T-cell (primary cell): ENCODE measurements around the gene PER2. TPM values are rescaled to one million over a fixed set of nuclear protein-coding genes. Genes with fewer than 3 reads are reported as not detected.
"Not testable (repeated sequence)": the region's sequence is repeated elsewhere in the genome, so short reads cannot be mapped to it uniquely, and the experiment has no call there.

Source experiments
- ATAC-seq, 4 experiments: fragments of 200-7000 bp in 3 of 4; fragments of 150-1000 bp in 1 of 4; cut with Tn5 transposase; replicated peaks in 1 of 4; 1 replicate in 3 of 4; 2 replicates in 1 of 4; pipeline ENCODE4 v1.10.0; 2021; ENCODE audit warnings: moderate library complexity in 3 of 4, mild to moderate bottlenecking in 2 of 4, moderate number of reproducible peaks in 1 of 4
- CTCF ChIA-PET, 2 donors: fragments of 300-600 bp; sonication (Branson Sonifier 250); formaldehyde crosslinking; loops; one replicate each; lab custom pipeline; 2022; ENCODE audit warnings: antibody characterized with exemption in 2 of 2; lab: Charles Lee
- POLR2A ChIA-PET, 2 donors: fragments of 300-600 bp; sonication (Branson Sonifier 250); formaldehyde crosslinking; loops; one replicate each; lab custom pipeline; 2022; ENCODE audit warnings: antibody characterized with exemption in 2 of 2; lab: Charles Lee
- DNase-seq, 35 experiments: peaks; one replicate each; pipeline versions ENCODE4 v3.0.0 to v3.0.0-alpha.2; 2013 to 2023
- H3K27ac ChIP-seq: one replicate; pipeline ENCODE4 v1.5.1; 2013; ENCODE audit warnings: low read length
- H3K27me3 ChIP-seq, 2 experiments: replicated peaks in 1 of 2; 1 replicate in 1 of 2; 2 replicates in 1 of 2; pipeline versions ENCODE4 v1.6.1 to v1.7.0; 2013; ENCODE audit warnings: low read length in 1 of 2, mixed read lengths in 1 of 2; ENCODE audit not compliant: control insufficient read depth in 2 of 2, insufficient read depth in 2 of 2; ENCODE audit errors: extremely low read depth in 1 of 2
- H3K36me3 ChIP-seq, 2 donors: 1 replicate in 1 of 2; 2 replicates in 1 of 2; pipeline versions ENCODE4 v1.6.1 to v1.7.0; 2013; ENCODE audit warnings: low read length in 1 of 2; ENCODE audit not compliant: control insufficient read depth in 2 of 2, insufficient read depth in 1 of 2; ENCODE audit errors: extremely low read depth in 1 of 2
- H3K4me1 ChIP-seq, 2 experiments: 1 replicate in 1 of 2; 2 replicates in 1 of 2; pipeline versions ENCODE4 v1.6.1 to v1.7.0; 2013; ENCODE audit warnings: low read length in 2 of 2, mixed read lengths in 1 of 2; ENCODE audit not compliant: insufficient read depth in 2 of 2, control insufficient read depth in 1 of 2; ENCODE audit errors: extremely low read depth in 1 of 2
- H3K4me3 ChIP-seq, 2 donors: 1 replicate in 1 of 2; 2 replicates in 1 of 2; pipeline versions ENCODE4 v1.5.1 to v1.7.0; 2013; ENCODE audit warnings: mild to moderate bottlenecking in 2 of 2, low read length in 1 of 2, moderate library complexity in 1 of 2; ENCODE audit not compliant: control insufficient read depth in 1 of 2; ENCODE audit errors: extremely low read depth in 1 of 2
- H3K9me3 ChIP-seq: 2 replicates; pipeline ENCODE4 v1.7.0; 2013
- H3K27ac Mint-ChIP-seq, 2 donors: one replicate each; pipeline ENCODE4 v1.8.0; 2020 to 2021; ENCODE audit warnings: mild to moderate bottlenecking in 2 of 2, mixed read lengths in 2 of 2
- H3K27me3 Mint-ChIP-seq, 2 donors: one replicate each; pipeline ENCODE4 v1.8.0; 2021 to 2022; ENCODE audit warnings: mixed read lengths in 2 of 2
- H3K36me3 Mint-ChIP-seq: one replicate; pipeline ENCODE4 v1.8.0; 2021; ENCODE audit warnings: mixed read lengths
- H3K4me1 Mint-ChIP-seq, 3 donors: one replicate each; pipeline ENCODE4 v1.8.0; 2020 to 2022; ENCODE audit warnings: mixed read lengths in 3 of 3, mild to moderate bottlenecking in 1 of 3
- H3K4me3 Mint-ChIP-seq, 3 donors: one replicate each; pipeline ENCODE4 v1.8.0; 2020 to 2022; ENCODE audit warnings: mild to moderate bottlenecking in 3 of 3, mixed read lengths in 3 of 3, moderate library complexity in 3 of 3
- H3K9me3 Mint-ChIP-seq, 3 donors: one replicate each; pipeline ENCODE4 v1.8.0; 2020 to 2022; ENCODE audit warnings: mixed read lengths in 3 of 3
- WGBS: methylation state at CpG from one replicate; pipeline ENCODE4 v1.1.5; 2013; ENCODE audit warnings: missing lambda C conversion rate; ENCODE audit not compliant: insufficient coverage; 5-methylcytosine and 5-hydroxymethylcytosine counted together
- total RNA-seq, 35 experiments: library from RNA in 6 of 35; stranded (reverse) in 6 of 35; fragments of 120-200 nt in 1 of 35; gene quantifications; one replicate each; pipeline versions ENCODE4 v1.2.1 to v1.2.4 and lab custom pipeline; 2013 to 2026

Gene PER2
- total RNA-seq, 5 donors from 2014 or later (not counting 1 experiment from before 2014, with no cell fraction given) = 9.3 to 24.5 (median 13.0) TPM

DNA sequence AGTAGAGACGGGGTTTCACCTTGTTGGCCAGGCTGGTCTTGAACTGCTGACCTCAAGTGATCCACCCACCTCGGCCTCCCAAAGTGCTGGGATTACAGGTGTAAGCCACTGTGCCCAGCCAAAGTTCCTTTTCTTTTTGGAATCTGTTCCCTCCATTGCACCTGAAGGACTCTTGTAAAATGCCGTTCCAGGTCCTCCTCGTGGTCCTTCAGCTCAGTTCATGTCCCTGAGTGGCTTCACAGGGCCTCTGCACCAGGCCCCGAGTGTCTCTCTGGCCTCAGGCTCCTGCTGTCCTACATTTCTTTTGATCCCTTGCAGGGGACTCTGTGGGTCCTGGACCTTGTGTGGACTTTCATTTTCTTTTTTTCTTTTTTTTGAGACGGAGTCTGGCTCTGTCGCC is 35.8 kb upstream of the PER2 start:
- H3K36me3 Mint-ChIP-seq = peaks cover 39% of the 10 kb centered on the region
- H3K4me1 ChIP-seq = peaks cover 6 to 18% of the 10 kb centered on the region in 2 experiments
- H3K9me3 Mint-ChIP-seq, H3K27ac Mint-ChIP-seq, H3K36me3 ChIP-seq, POLR2A ChIA-PET, CTCF ChIA-PET, H3K27me3 ChIP-seq, ATAC-seq, H3K4me3 Mint-ChIP-seq, H3K9me3 ChIP-seq, H3K27ac ChIP-seq, H3K27me3 Mint-ChIP-seq, DNase-seq, H3K4me3 ChIP-seq: not testable (repeated sequence)
- H3K4me1 Mint-ChIP-seq = peaks cover 18 to 22% (median 20%) of the 10 kb centered on the region in 3 donors
- 94% methylated on average over 5 of the region's 7 CpGs for WGBS

- no peaks in the 10 kb centered on the region for H3K9me3 Mint-ChIP-seq
- H3K27me3 Mint-ChIP-seq = no peaks in the 10 kb centered on the region
- H3K4me3 Mint-ChIP-seq = peak overlapping the region; percentile 71 to 81 (median 74)
- ChIA-PET POLR2A (interaction anchor here in 1 of 2 donors (0.6 kb wide), 1 partner anchor 243 kb away, joined by 5 read pairs; no protein-coding TSS in a partner anchor), CTCF (no interaction called here)
- peaks cover 16 to 24% (median 20%) of the 10 kb centered on the region in 3 donors for H3K4me1 Mint-ChIP-seq
- 96% methylated on average over 5 of the region's 10 CpGs for WGBS
- H3K4me3 ChIP-seq = peak overlapping the region in 1 of 2 donors; percentile 20
- H3K27ac ChIP-seq = no peak overlapping the region
- peaks cover 6 to 18% of the 10 kb centered on the region in 2 experiments for H3K4me1 ChIP-seq
- DNase-seq = no peak
- no peaks in the 10 kb centered on the region for H3K9me3 ChIP-seq
- H3K36me3 ChIP-seq = peaks cover 0 to 2% of the 10 kb centered on the region in 2 donors
- peak overlapping the region in 1 of 2 donors; percentile 48 for H3K27ac Mint-ChIP-seq
- peaks cover 18% of the 10 kb centered on the region for H3K36me3 Mint-ChIP-seq
- ATAC-seq = no peak
- peaks cover 0 to 3% of the 10 kb centered on the region in 2 experiments for H3K27me3 ChIP-seq
Observed at GRCh38 chr2:238322001-238322411, 33.6 kb upstream of the PER2 start.

GRCh38 chr2:238321467-238321866 is 33.1 kb upstream of the PER2 start:
- Histone ChIP-seq H3K4me1 (peaks cover 6 to 18% of the 10 kb centered on the region in 2 experiments), H3K27ac (no peak overlapping the region), H3K27me3 (peaks cover 0 to 6% of the 10 kb centered on the region in 2 experiments), H3K9me3 (no peaks in the 10 kb centered on the region), H3K36me3 (peaks cover 0 to 2% of the 10 kb centered on the region in 2 donors), H3K4me3 (peak overlapping the region in 1 of 2 donors; percentile 36)
- Mint-ChIP-seq H3K9me3 (no peaks in the 10 kb centered on the region), H3K27me3 (no peaks in the 10 kb centered on the region), H3K36me3 (peaks cover 14% of the 10 kb centered on the region), H3K4me1 (peaks cover 16 to 24% (median 20%) of the 10 kb centered on the region in 3 donors), H3K4me3 (peak overlapping the region; percentile 71 to 81 (median 74)), H3K27ac (peak overlapping the region in 1 of 2 donors; percentile 48)
- ChIA-PET POLR2A (interaction anchor here (0.6 kb wide), 2 partner anchors 35 to 243 kb away, joined by 3 to 5 read pairs; no protein-coding TSS in a partner anchor), CTCF (no interaction called here)
- DNase-seq (peak in 1 of 35 experiments; percentile 3), ATAC-seq (no peak)
- WGBS = 91% methylated on average over 8 of the region's 9 CpGs

GRCh38 chr2:238320648-238321281 is 32.4 kb upstream of the PER2 start:
- Histone ChIP-seq H3K27ac (no peak overlapping the region), H3K27me3 (peaks cover 0 to 6% of the 10 kb centered on the region in 2 experiments), H3K9me3 (no peaks in the 10 kb centered on the region), H3K4me3 (peak overlapping the region; percentile 41 to 44), H3K4me1 (peaks cover 6 to 18% of the 10 kb centered on the region in 2 experiments), H3K36me3 (no peaks in the 10 kb centered on the region)
- Mint-ChIP-seq H3K36me3 (peaks cover 10% of the 10 kb centered on the region), H3K27ac (no peak overlapping the region), H3K9me3 (no peaks in the 10 kb centered on the region), H3K27me3 (peaks cover 0 to 3% of the 10 kb centered on the region in 2 donors), H3K4me3 (peak overlapping the region; percentile 71 to 81 (median 76)), H3K4me1 (peaks cover 16 to 24% (median 20%) of the 10 kb centered on the region in 3 donors)
- ChIA-PET CTCF (interaction anchor here in 1 of 2 donors (0.6 kb wide), 1 partner anchor 58 kb away, joined by 4 read pairs; no protein-coding TSS in a partner anchor), POLR2A (interaction anchor here in 1 of 2 donors (0.6 kb wide), 1 partner anchor 34 kb away, joined by 3 read pairs; no protein-coding TSS in a partner anchor)
- peak; percentile 47 to 60 (median 54) for ATAC-seq
- 1% methylated on average over 64 of the region's 65 CpGs for WGBS
- DNase-seq = peak in 4 of 35 experiments; percentile 4 to 13 (median 6)

GRCh38 chr2:238320246-238320647 is 31.8 kb upstream of the PER2 start, which contains the start of gene TRAF3IP1:
Gene TRAF3IP1 (plus strand): TSS chr2:238320518. CDS start chr2:238320663, 145 bp downstream.
- ChIA-PET CTCF (interaction anchor here in 1 of 2 donors (0.6 kb wide), 1 partner anchor 57 kb away, joined by 4 read pairs; no protein-coding TSS in a partner anchor), POLR2A (no interaction called here)
- no peak within 1 kb of the TSS for H3K27ac Mint-ChIP-seq
- Histone ChIP-seq H3K27me3 (peaks cover 0 to 6% of the 10 kb centered on the region in 2 experiments), H3K4me1 (peaks cover 6 to 18% of the 10 kb centered on the region in 2 experiments), H3K36me3 (no peaks in the 10 kb centered on the region), H3K4me3 (peak within 1 kb of the TSS; percentile 55 to 60), H3K27ac (no peak within 1 kb of the TSS), H3K9me3 (no peaks in the 10 kb centered on the region)
- 0% methylated on average over 58 of the region's 58 CpGs for WGBS
- no peaks in the 10 kb centered on the region for H3K9me3 Mint-ChIP-seq
- H3K27me3 Mint-ChIP-seq = peaks cover 0 to 5% of the 10 kb centered on the region in 2 donors
- peak within 1 kb of the TSS; percentile 71 to 81 (median 76) for H3K4me3 Mint-ChIP-seq
- peaks cover 16 to 24% (median 20%) of the 10 kb centered on the region in 3 donors for H3K4me1 Mint-ChIP-seq
- peak; percentile 66 to 92 (median 79) for DNase-seq
- peaks cover 5% of the 10 kb centered on the region for H3K36me3 Mint-ChIP-seq
- peak; percentile 96 to 98 (median 97) for ATAC-seq

- H3K9me3 ChIP-seq = no peaks in the 10 kb centered on the region
- ATAC-seq (no peak), DNase-seq (no peak)
- H3K27ac Mint-ChIP-seq = no peak overlapping the region
- peaks cover 0 to 7% of the 10 kb centered on the region in 2 donors for H3K27me3 Mint-ChIP-seq
- H3K4me1 Mint-ChIP-seq = peaks cover 0 to 10% (median 8%) of the 10 kb centered on the region in 3 donors
- H3K36me3 ChIP-seq = no peaks in the 10 kb centered on the region
- H3K4me3 Mint-ChIP-seq = no peak overlapping the region
- CTCF ChIA-PET = no interaction called here
- POLR2A ChIA-PET = no interaction called here
- peaks cover 3 to 8% of the 10 kb centered on the region in 2 experiments for H3K4me1 ChIP-seq
- H3K27me3 ChIP-seq = peaks cover 0 to 18% of the 10 kb centered on the region in 2 experiments
- no peak overlapping the region for H3K4me3 ChIP-seq
- WGBS = 94% methylated on average over 10 of the region's 13 CpGs
- no peak overlapping the region for H3K27ac ChIP-seq
- H3K36me3 Mint-ChIP-seq = no peaks in the 10 kb centered on the region
- no peaks in the 10 kb centered on the region for H3K9me3 Mint-ChIP-seq
Observed at GRCh38 chr2:238315031-238315595, 26.7 kb upstream of the PER2 start.
